Fibroblast of skin of right biceps (primary cell): ENCODE measurements around the gene RSRC1.
A peak's percentile ranks its signal among the peaks of the same experiment; 100 is the strongest.
"Not testable (repeated sequence)": the region's sequence is repeated elsewhere in the genome, so short reads cannot be mapped to it uniquely, and the experiment has no call there.

Experiments used
- DNase-seq: peaks from one replicate; pipeline ENCODE4 v3.0.0-alpha.2; 2013

The RSRC1 gene

GRCh38 chr3:158333736-158334135 is 223.8 kb downstream of the RSRC1 start:
- DNase-seq: no peak

- DNase-seq: peak; percentile 2
Observed at GRCh38 chr3:158337110-158337509, 227.2 kb downstream of the RSRC1 start.

- DNase-seq: no peak
Observed at GRCh38 chr3:158339638-158340037, 229.7 kb downstream of the RSRC1 start.

- DNase-seq: not testable (repeated sequence)
Observed at GRCh38 chr3:158340951-158341350, 231.1 kb downstream of the RSRC1 start.

- peak; percentile 26 for DNase-seq
Observed at GRCh38 chr3:158347966-158348365, 238.1 kb downstream of the RSRC1 start.

GRCh38 chr3:158350971-158351370 is 241.1 kb downstream of the RSRC1 start:
- DNase-seq: no peak

GRCh38 chr3:158352551-158352950 is 242.7 kb downstream of the RSRC1 start:
- DNase-seq: no peak

- no peak for DNase-seq
Observed at GRCh38 chr3:158354713-158355112, 244.8 kb downstream of the RSRC1 start.

GRCh38 chr3:158355623-158356588 is 246.0 kb downstream of the RSRC1 start:
- no peak for DNase-seq

- DNase-seq: no peak
Observed at GRCh38 chr3:158359339-158359738, 249.4 kb downstream of the RSRC1 start.

GRCh38 chr3:158360756-158361448 is 251.0 kb downstream of the RSRC1 start:
- DNase-seq: no peak

GRCh38 chr3:158368271-158368670 is 258.4 kb downstream of the RSRC1 start:
- no peak for DNase-seq

GRCh38 chr3:158369279-158369678 is 259.4 kb downstream of the RSRC1 start:
- no peak for DNase-seq

GRCh38 chr3:158379517-158379916 is 269.6 kb downstream of the RSRC1 start:
- no peak for DNase-seq

- DNase-seq: peak; percentile 67
Observed at GRCh38 chr3:158381262-158381868, 271.5 kb downstream of the RSRC1 start.

GRCh38 chr3:158382479-158382878 is 272.6 kb downstream of the RSRC1 start:
- DNase-seq: no peak

GRCh38 chr3:158384019-158384418 is 274.1 kb downstream of the RSRC1 start:
- no peak for DNase-seq

GRCh38 chr3:158395421-158395820 is 285.5 kb downstream of the RSRC1 start:
- peak; percentile 28 for DNase-seq

- DNase-seq: no peak
Observed at GRCh38 chr3:158402590-158402989, 292.7 kb downstream of the RSRC1 start.

GRCh38 chr3:158403013-158403412 is 293.1 kb downstream of the RSRC1 start:
- DNase-seq: no peak

- no peak for DNase-seq
Observed at GRCh38 chr3:158404131-158404718, 294.3 kb downstream of the RSRC1 start.

- no peak for DNase-seq
Observed at GRCh38 chr3:158405507-158405906, 295.6 kb downstream of the RSRC1 start.

- no peak for DNase-seq
Observed at GRCh38 chr3:158407844-158408517, 298.1 kb downstream of the RSRC1 start.
